ENCODE results near the gene PRPSAP2. TPM values are rescaled to one million over a fixed set of nuclear protein-coding genes. Genes with fewer than 3 reads are reported as not detected.

The PRPSAP2 gene
- total RNA-seq, 1 experiment from 2014 or later, result 37.8 TPM

- TF ChIP-seq MAX (IDR thresholded peaks at IDR 0.05), result no peak
- TF ChIP-seq CEBPB (IDR thresholded peaks at IDR 0.05; ENCODE audit: low read depth), result no peak
- no peak for TF ChIP-seq TCF7L2 (IDR thresholded peaks at IDR 0.05; ENCODE audit: borderline replicate concordance, extremely low read depth, insufficient read depth, insufficient read length)
- no peak for TF ChIP-seq SRF (IDR thresholded peaks at IDR 0.05; ENCODE audit: low read depth)
- TF ChIP-seq EZH2phosphoT487 (IDR thresholded peaks at IDR 0.05; ENCODE audit: borderline replicate concordance), result no peak
- no peak for TF ChIP-seq ELF1 (IDR thresholded peaks at IDR 0.05; ENCODE audit: borderline replicate concordance, low read depth)
Measured at GRCh38 chr17:18971801-18972200, 113.9 kb downstream of the PRPSAP2 start (continued).

GRCh38 chr17:18974407-18975149 is 116.6 kb downstream of the PRPSAP2 start:
- Histone ChIP-seq H3K79me2 (ENCODE audit: insufficient read depth, low read length) (peaks cover 14% of the 10 kb centered on the region), H3K9ac (ENCODE audit: low read length) (no peak overlapping the region), H3K4me1 (ENCODE audit: control insufficient read depth in 1 of 2, insufficient read depth in 2 of 2, low read length in 2 of 2) (peaks cover 9 to 17% of the 10 kb centered on the region in 2 experiments), H4K20me1 (ENCODE audit: insufficient read depth) (no peaks in the 10 kb centered on the region), H3K4me2 (ENCODE audit: low read length) (no peak overlapping the region), H3K36me3 (ENCODE audit: control insufficient read depth in 1 of 2, insufficient read depth in 2 of 2, low read length in 2 of 2) (peaks cover 30 to 43% of the 10 kb centered on the region in 2 experiments; a peak in 3 of 4 replicates), H3K9me2 (ENCODE audit: insufficient read depth) (no peaks in the 10 kb centered on the region), H2AFZ (ENCODE audit: low read depth, low read length, poor library complexity, severe bottlenecking) (no peak overlapping the region), H3K9me3 (ENCODE audit: control insufficient read depth in 1 of 2, insufficient read depth in 1 of 2, low read depth in 1 of 2, low read length in 2 of 2) (no peaks in the 10 kb centered on the region), H3K27ac (ENCODE audit: low read depth, low read length) (no peak overlapping the region), H3K4me3 (replicated peaks in 1 of 2; ENCODE audit: low read depth in 1 of 2, low read length in 2 of 2) (no peak overlapping the region), H3K27me3 (ENCODE audit: insufficient read depth, low read length) (no peaks in the 10 kb centered on the region)
- TF ChIP-seq TCF7L2 (IDR thresholded peaks at IDR 0.05; ENCODE audit: borderline replicate concordance, extremely low read depth, insufficient read depth, insufficient read length) (no peak), JUND (IDR thresholded peaks at IDR 0.05) (no peak), EZH2phosphoT487 (IDR thresholded peaks at IDR 0.05; ENCODE audit: borderline replicate concordance) (no peak)
- RAD21 ChIA-PET (ENCODE audit: low non-redundant PET in 1 of 2, low total read pairs in 2 of 2, uncharacterized antibody in 2 of 2, unreplicated experiment in 2 of 2), result interaction anchor here in 1 of 2 experiments (1.5 kb wide), 1 partner anchor 14 kb away, joined by 3 read pairs; no protein-coding TSS in a partner anchor
- POLR2A ChIA-PET, result no interaction called here
- intact Hi-C loops (cut with micrococcal nuclease), result no loop called here
- CTCF ChIA-PET, result no interaction called here
- ATAC-seq (no peak), DNase-seq (ENCODE audit: low read depth, low spot score) (no peak)
- BruUV-seq (replicated peaks), result no TSS peak

All from HCT116 (cell line).